ENCODE measurements around the gene ENOSF1.

ENOSF1 gene

DNA sequence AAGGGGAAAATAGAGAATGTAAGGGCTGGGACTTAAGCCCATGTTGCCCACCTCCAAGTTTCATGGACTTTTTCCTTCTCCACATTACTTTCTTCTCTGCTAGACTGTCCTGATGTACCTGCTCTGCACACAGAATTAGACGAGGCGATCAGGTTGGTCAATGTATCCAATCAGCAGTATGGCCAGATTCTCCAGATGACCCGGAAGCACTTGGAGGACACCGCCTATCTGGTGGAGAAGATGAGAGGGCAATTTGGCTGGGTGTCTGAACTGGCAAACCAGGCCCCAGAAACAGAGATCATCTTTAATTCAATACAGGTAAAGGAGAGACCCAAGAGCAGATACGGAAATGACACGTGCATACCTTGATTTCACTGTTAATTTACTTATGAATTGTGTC lies 71.2 kb downstream of the ENOSF1 start:
- DNase-seq (ENCODE audit: extremely low read depth, low read depth): no peak
- TF ChIP-seq CTCF (IDR thresholded peaks at IDR 0.05; ENCODE audit: low read depth, low read length): no peak

GRCh38 chr18:635171-635570 lies 77.3 kb downstream of the ENOSF1 start:
- TF ChIP-seq CTCF (IDR thresholded peaks at IDR 0.05; ENCODE audit: low read depth, low read length): no peak
- no peak for DNase-seq (ENCODE audit: extremely low read depth, low read depth)

- DNase-seq (ENCODE audit: extremely low read depth, low read depth): no peak
- TF ChIP-seq CTCF (IDR thresholded peaks at IDR 0.05; ENCODE audit: low read depth, low read length): no peak
Measured at GRCh38 chr18:634551-635045, 77.8 kb downstream of the ENOSF1 start.

- DNase-seq (ENCODE audit: extremely low read depth, low read depth): no peak
- no peak for TF ChIP-seq CTCF (IDR thresholded peaks at IDR 0.05; ENCODE audit: low read depth, low read length)
Measured at GRCh38 chr18:631560-631959, 80.9 kb downstream of the ENOSF1 start.

- DNase-seq (ENCODE audit: extremely low read depth, low read depth): no peak
- TF ChIP-seq CTCF (IDR thresholded peaks at IDR 0.05; ENCODE audit: low read depth, low read length): no peak; the same call in none of the 2 replicates
Measured at GRCh38 chr18:629269-630150, 82.9 kb downstream of the ENOSF1 start.

DNA sequence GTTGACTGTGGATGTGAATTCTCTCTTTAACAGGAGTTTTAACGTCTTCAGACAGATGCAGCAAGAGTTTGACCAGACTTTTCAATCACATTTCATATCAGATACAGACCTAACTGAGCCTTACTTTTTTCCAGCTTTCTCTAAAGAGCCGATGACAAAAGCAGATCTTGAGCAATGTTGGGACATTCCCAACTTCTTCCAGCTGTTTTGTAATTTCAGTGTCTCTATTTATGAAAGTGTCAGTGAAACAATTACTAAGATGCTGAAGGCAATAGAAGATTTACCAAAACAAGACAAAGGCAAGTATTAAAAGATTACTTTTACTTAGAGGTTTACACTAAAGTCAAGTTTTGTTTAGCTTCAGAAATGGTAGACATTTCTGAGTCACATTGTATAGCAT lies 85.2 kb downstream of the ENOSF1 start:
- TF ChIP-seq CTCF (IDR thresholded peaks at IDR 0.05; ENCODE audit: low read depth, low read length): no peak
- DNase-seq (ENCODE audit: extremely low read depth, low read depth): no peak
